ENCODE results near the gene SYTL5. TPM values are rescaled to one million over a fixed set of nuclear protein-coding genes. Genes with fewer than 3 reads are reported as not detected.

The SYTL5 gene
- total and polyA plus RNA-seq, 2 of the 4 experiments (the other 2 are of a cell fraction) = 0.19 to 0.54 TPM

GRCh38 chrX:38154818-38155217, 148.5 kb downstream of the SYTL5 start:
- DNase-seq = no peak
- no peak overlapping the region for H4K8ac ChIP-seq (ENCODE audit: low read depth in 2 of 2, low read length in 2 of 2)
- no peak overlapping the region for H3K18ac ChIP-seq (ENCODE audit: low read depth, low read length)
- H2BK5ac ChIP-seq (ENCODE audit: low read depth, low read length, poor library complexity, severe bottlenecking) = no peak overlapping the region
- H3K56ac ChIP-seq (ENCODE audit: extremely low read depth, insufficient read depth, low read length) = no peak overlapping the region
- no peak overlapping the region for H3K4me2 ChIP-seq (ENCODE audit: low read depth, low read length)
- no peak for TF ChIP-seq RFX5 (IDR thresholded peaks at IDR 0.05; ENCODE audit: low read depth, low read length)
- TF ChIP-seq, protein P1, sequence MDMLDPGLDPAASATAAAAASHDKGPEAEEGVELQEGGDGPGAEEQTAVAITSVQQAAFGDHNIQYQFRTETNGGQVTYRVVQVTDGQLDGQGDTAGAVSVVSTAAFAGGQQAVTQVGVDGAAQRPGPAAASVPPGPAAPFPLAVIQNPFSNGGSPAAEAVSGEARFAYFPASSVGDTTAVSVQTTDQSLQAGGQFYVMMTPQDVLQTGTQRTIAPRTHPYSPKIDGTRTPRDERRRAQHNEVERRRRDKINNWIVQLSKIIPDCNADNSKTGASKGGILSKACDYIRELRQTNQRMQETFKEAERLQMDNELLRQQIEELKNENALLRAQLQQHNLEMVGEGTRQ (IDR thresholded peaks at IDR 0.05; ENCODE audit: low read depth, low read length) = no peak
- TF ChIP-seq CEBPB (IDR thresholded peaks at IDR 0.05; ENCODE audit: low read depth, low read length) = no peak
- no peak for TF ChIP-seq RAD21 (IDR thresholded peaks at IDR 0.05; ENCODE audit: low read length)
- TF ChIP-seq ELK1 (IDR thresholded peaks at IDR 0.05; ENCODE audit: borderline replicate concordance, low read depth, low read length) = no peak
- TF ChIP-seq BHLHE40 (IDR thresholded peaks at IDR 0.05; ENCODE audit: low read depth, low read length) = no peak
- no peak for TF ChIP-seq SMC3 (IDR thresholded peaks at IDR 0.05; ENCODE audit: low read depth, low read length)
- TF ChIP-seq CHD1 (IDR thresholded peaks at IDR 0.05; ENCODE audit: low read depth, low read length) = no peak
- TF ChIP-seq CTCF (conservative IDR thresholded peaks at IDR 0.05; ENCODE audit: low read depth, low read length) = no peak
- no peak for TF ChIP-seq RCOR1 (IDR thresholded peaks at IDR 0.05; ENCODE audit: insufficient replicate concordance, low read length)
- H2BK20ac ChIP-seq (ENCODE audit: low read depth, low read length) = no peak overlapping the region
- H3K9me1 ChIP-seq (ENCODE audit: insufficient read depth, low read length) = no peaks in the 10 kb centered on the region
- H3K4ac ChIP-seq (ENCODE audit: low read depth, low read length) = no peak overlapping the region
- H3K9me3 ChIP-seq (ENCODE audit: control insufficient read depth, insufficient read depth, low read length) = no peaks in the 10 kb centered on the region
- in situ Hi-C loops (cut with MboI; ENCODE audit: low sequenced_read_pairs) = no loop called here
- no peak overlapping the region for H2BK120ac ChIP-seq (ENCODE audit: low read depth, low read length)
- ChIA-PET POLR2A (ENCODE audit: unreplicated experiment) (no interaction called here), CTCF (no interaction called here)
- no peak overlapping the region for H3K14ac ChIP-seq (replicated peaks; ENCODE audit: low read depth, low read length)
- no CpG with 5 or more reads among the region's 2 CpGs for WGBS, 2 experiments (ENCODE audit: extremely low coverage in 2 of 2, insufficient read length in 1 of 2)
- H2AK9ac ChIP-seq (replicated peaks; ENCODE audit: low read depth, low read length, poor library complexity) = no peak overlapping the region
- intact Hi-C loops (cut with micrococcal nuclease) = no loop called here
- no peak overlapping the region for H4K91ac ChIP-seq (ENCODE audit: insufficient read depth, low read depth, low read length)
- no peaks in the 10 kb centered on the region for H3K79me1 ChIP-seq (ENCODE audit: low read depth in 1 of 2, low read length in 2 of 2)
- ATAC-seq (ENCODE audit: low read depth) = no peak
- no peak overlapping the region for H3K4me3 ChIP-seq (ENCODE audit: insufficient read depth, low read depth, low read length)
- no peak overlapping the region for H2AFZ ChIP-seq (replicated peaks; ENCODE audit: low read length, poor library complexity)
- H3K36me3 ChIP-seq (ENCODE audit: control insufficient read depth, insufficient read depth, low read length) = peaks cover 5% of the 10 kb centered on the region
- H3K27me3 ChIP-seq (ENCODE audit: control insufficient read depth, insufficient read depth, low read length) = peaks cover 4% of the 10 kb centered on the region; the same call in 1 of the 2 replicates
- no peak overlapping the region for H2BK15ac ChIP-seq (ENCODE audit: low read depth, low read length)
- H2AK5ac ChIP-seq (ENCODE audit: low read depth, low read length) = no peak overlapping the region
- no peak overlapping the region for H3K27ac ChIP-seq (ENCODE audit: insufficient read depth, low read length)
- H3K4me1 ChIP-seq (ENCODE audit: control insufficient read depth, insufficient read depth, low read length) = no peaks in the 10 kb centered on the region
- no peak overlapping the region for H3K9ac ChIP-seq (ENCODE audit: low read depth, low read length)
- dilution Hi-C loops (cut with HindIII; ENCODE audit: low sequenced_read_pairs, unreplicated experiment) = no loop called here
- no TSS peak for BruUV-seq (replicated peaks)
- H3K23ac ChIP-seq (ENCODE audit: low read depth, low read length) = no peak overlapping the region
- no peaks in the 10 kb centered on the region for H4K20me1 ChIP-seq (ENCODE audit: insufficient read depth, low read length)
- no peak overlapping the region for H4K5ac ChIP-seq (ENCODE audit: low read depth, low read length)

Measured in IMR-90 (cell line).